Neural progenitor cell (in vitro differentiated cells): ENCODE results near the gene PEX11G.

ENCODE experiments used
- CTCF ChIP-seq: fragments of 200-600 bp; sonication (generic); IDR thresholded peaks from 2 replicates; pipeline ENCODE4 v1.5.1; 2017; ENCODE audit warnings: antibody characterized with exemption, mild to moderate bottlenecking
- EZH2phosphoT487 ChIP-seq: fragments of 200-600 bp; sonication (generic); IDR thresholded peaks from 2 replicates; pipeline ENCODE4 v1.6.1; 2017; ENCODE audit warnings: antibody characterized with exemption

- no peak for TF ChIP-seq CTCF
- no peak for TF ChIP-seq EZH2phosphoT487
Observed at GRCh38 chr19:7506385-7507328, 17.8 kb upstream of the PEX11G start.
